HCT116 (cell line): ENCODE measurements around the gene SULT6B1.

Source experiments
- CBX3 ChIP-seq: IDR thresholded peaks from 2 replicates; pipeline ENCODE4 v1.6.1; 2012; ENCODE audit warnings: low read depth
- CEBPB ChIP-seq: IDR thresholded peaks from 2 replicates; pipeline ENCODE4 v1.6.1; 2012; ENCODE audit warnings: low read depth
- EZH2 ChIP-seq: fragments of 200-600 bp; sonication (generic); IDR thresholded peaks from 2 replicates; pipeline ENCODE4 v1.6.1; 2017; ENCODE audit warnings: antibody characterized with exemption, mixed run types
- JUND ChIP-seq: IDR thresholded peaks from 2 replicates; pipeline ENCODE4 v1.6.1; 2012
- POLR2A ChIP-seq: IDR thresholded peaks from 2 replicates; pipeline ENCODE4 v1.7.0; 2011; ENCODE audit warnings: borderline replicate concordance; ENCODE audit not compliant: insufficient read depth, insufficient read length; ENCODE audit errors: extremely low read depth
- POLR2AphosphoS5 ChIP-seq: IDR thresholded peaks from 2 replicates; pipeline ENCODE4 v1.6.1; 2011; ENCODE audit warnings: mild to moderate bottlenecking, low read depth, low read length, moderate library complexity
- TCF7L2 ChIP-seq: IDR thresholded peaks from 2 replicates; pipeline ENCODE4 v1.7.0; 2011; ENCODE audit warnings: borderline replicate concordance, inconsistent platforms; ENCODE audit not compliant: insufficient read depth, insufficient read length; ENCODE audit errors: extremely low read depth
- ZFX ChIP-seq: fragments of 450-650 bp; IDR thresholded peaks from 2 replicates; pipeline ENCODE4 v1.6.1; 2017
- TF ChIP-seq, protein P1 (sequence below), 3 experiments: fragments of 200-600 bp in 1 of 3; sonication (generic) in 1 of 3; IDR thresholded peaks in 2 of 3; conservative IDR thresholded peaks in 1 of 3; 2 replicates each; pipeline ENCODE4 v1.5.1; 2012 to 2017; ENCODE audit warnings: low read depth in 2 of 3, low read length in 2 of 3, antibody characterized with exemption in 1 of 3, borderline replicate concordance in 1 of 3, control low read depth in 1 of 3, mild to moderate bottlenecking in 1 of 3, mixed read lengths in 1 of 3, mixed run types in 1 of 3, moderate library complexity in 1 of 3; ENCODE audit not compliant: insufficient read depth in 1 of 3
- TF ChIP-seq, protein P2 (sequence below): IDR thresholded peaks from 2 replicates; pipeline ENCODE4 v1.6.1; 2012

DNA sequence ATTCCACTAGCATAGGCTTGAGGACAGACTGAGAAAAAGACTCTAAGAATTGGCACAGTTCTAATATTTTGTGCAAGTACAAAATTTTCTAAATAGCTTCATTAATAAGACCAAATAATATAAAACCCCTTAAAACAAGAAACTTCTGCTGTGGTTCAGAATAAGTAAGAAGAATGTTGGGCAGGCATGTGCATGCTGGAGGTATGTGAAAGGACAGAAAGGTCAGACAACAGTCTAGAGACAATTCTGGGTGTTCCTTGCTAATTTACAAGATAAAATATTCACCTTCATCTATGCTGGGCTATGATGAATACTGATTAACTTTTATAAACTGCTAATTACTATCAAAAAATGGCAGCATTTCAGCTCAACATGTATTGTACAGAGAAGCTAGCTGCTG, 22.7 kb upstream of the SULT6B1 start:
- TF ChIP-seq, protein P1, sequence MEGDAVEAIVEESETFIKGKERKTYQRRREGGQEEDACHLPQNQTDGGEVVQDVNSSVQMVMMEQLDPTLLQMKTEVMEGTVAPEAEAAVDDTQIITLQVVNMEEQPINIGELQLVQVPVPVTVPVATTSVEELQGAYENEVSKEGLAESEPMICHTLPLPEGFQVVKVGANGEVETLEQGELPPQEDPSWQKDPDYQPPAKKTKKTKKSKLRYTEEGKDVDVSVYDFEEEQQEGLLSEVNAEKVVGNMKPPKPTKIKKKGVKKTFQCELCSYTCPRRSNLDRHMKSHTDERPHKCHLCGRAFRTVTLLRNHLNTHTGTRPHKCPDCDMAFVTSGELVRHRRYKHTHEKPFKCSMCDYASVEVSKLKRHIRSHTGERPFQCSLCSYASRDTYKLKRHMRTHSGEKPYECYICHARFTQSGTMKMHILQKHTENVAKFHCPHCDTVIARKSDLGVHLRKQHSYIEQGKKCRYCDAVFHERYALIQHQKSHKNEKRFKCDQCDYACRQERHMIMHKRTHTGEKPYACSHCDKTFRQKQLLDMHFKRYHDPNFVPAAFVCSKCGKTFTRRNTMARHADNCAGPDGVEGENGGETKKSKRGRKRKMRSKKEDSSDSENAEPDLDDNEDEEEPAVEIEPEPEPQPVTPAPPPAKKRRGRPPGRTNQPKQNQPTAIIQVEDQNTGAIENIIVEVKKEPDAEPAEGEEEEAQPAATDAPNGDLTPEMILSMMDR (IDR thresholded peaks at IDR 0.05 in 2 of 3, conservative IDR thresholded peaks at IDR 0.05 in 1 of 3; ENCODE audit: borderline replicate concordance in 1 of 3, insufficient read depth in 1 of 3, low read depth in 2 of 3, low read length in 2 of 3), result no peak
- TF ChIP-seq POLR2AphosphoS5, result no peak
- TF ChIP-seq CBX3, result no peak
- TF ChIP-seq CEBPB, result no peak
- TF ChIP-seq ZFX, result no peak
- no peak for TF ChIP-seq POLR2A
- no peak for TF ChIP-seq EZH2
- TF ChIP-seq, protein P2, sequence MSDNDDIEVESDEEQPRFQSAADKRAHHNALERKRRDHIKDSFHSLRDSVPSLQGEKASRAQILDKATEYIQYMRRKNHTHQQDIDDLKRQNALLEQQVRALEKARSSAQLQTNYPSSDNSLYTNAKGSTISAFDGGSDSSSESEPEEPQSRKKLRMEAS, result no peak
- TF ChIP-seq TCF7L2, result no peak
- TF ChIP-seq JUND, result no peak
